Ovary (tissue), 3 donors: ENCODE data around the gene ANKRD65.
"Not testable (repeated sequence)": the region's sequence is repeated elsewhere in the genome, so short reads cannot be mapped to it uniquely, and the experiment has no call there.

ENCODE experiments used
- CTCF ChIP-seq, 3 donors: fragments of 450-650 bp in 2 of 3; fragments of 200-600 bp in 1 of 3; IDR thresholded peaks; one replicate each; pipeline versions ENCODE4 v1.5.1 to v1.8.0; 2016 to 2022; ENCODE audit warnings: antibody characterized with exemption in 3 of 3, mild to moderate bottlenecking in 1 of 3
- EP300 ChIP-seq: sonication (generic); formaldehyde crosslinking; IDR thresholded peaks from one replicate; pipeline ENCODE4 v1.6.1; 2017; ENCODE audit warnings: antibody characterized with exemption
- POLR2A ChIP-seq: fragments of 450-650 bp; IDR thresholded peaks from one replicate; pipeline ENCODE4 v1.6.1; 2017; ENCODE audit warnings: antibody characterized with exemption, mild to moderate bottlenecking, moderate library complexity
- donor health status: DM: no; HTN: no; CAD: no.

- TF ChIP-seq CTCF (IDR thresholded peaks at IDR 0.05); POLR2A; EP300: not testable (repeated sequence)
Observed at GRCh38 chr1:1459156-1459555, 38.1 kb upstream of the ANKRD65 start.
